GM18498 (cell line): ENCODE data around the gene KIF2C.
"Not testable (repeated sequence)": the region's sequence is repeated elsewhere in the genome, so short reads cannot be mapped to it uniquely, and the experiment has no call there.

ENCODE experiments used
- ATAC-seq: cut with Tn5 transposase; IDR thresholded peaks from one replicate; pipeline ENCODE4 v1.9.1; 2021; ENCODE audit warnings: mild to moderate bottlenecking, moderate library complexity; ENCODE audit not compliant: unreplicated experiment

Gene KIF2C

DNA sequence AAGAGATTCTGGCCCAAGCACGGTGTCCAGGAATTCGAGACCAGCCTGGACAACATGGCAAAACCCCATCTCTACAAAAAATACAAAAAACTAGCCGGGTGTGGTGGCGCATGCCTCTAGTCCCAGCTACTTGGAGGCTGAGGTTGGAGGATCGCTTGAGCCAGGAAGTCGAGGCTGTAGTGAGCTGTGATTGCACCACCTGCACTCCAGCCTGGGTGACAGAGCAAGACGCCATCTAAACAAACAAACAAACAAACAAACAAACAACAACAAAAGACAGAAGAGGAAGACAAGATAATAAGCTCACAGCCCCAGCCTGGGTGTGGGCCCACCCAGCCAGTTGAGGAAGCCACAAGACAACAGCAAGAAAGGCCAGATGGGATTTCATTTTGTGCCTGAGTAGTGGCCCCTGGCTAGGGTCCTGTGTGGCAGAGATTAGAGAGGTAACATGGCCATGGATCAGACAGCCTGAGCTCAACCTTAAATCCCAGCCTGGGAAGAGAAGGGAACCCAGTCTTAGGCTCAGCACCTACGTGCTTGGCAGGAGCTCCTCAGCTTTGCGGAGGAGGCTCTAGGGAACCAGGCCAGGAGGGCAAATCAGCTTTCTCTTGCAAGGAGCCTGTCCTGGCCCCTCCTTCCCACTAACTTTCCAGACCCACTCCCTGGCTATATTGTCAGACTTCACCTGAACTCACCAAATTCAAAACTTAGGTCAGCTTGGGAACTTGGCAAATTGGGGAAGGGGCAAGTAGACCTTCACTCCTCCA lies 53.3 kb downstream of the KIF2C start:
- no peak for ATAC-seq

- ATAC-seq, result not testable (repeated sequence)
Measured at GRCh38 chr1:44797886-44798285, 58.2 kb downstream of the KIF2C start.

GRCh38 chr1:44798481-44799365 lies 59.1 kb downstream of the KIF2C start:
- ATAC-seq, result no peak

DNA sequence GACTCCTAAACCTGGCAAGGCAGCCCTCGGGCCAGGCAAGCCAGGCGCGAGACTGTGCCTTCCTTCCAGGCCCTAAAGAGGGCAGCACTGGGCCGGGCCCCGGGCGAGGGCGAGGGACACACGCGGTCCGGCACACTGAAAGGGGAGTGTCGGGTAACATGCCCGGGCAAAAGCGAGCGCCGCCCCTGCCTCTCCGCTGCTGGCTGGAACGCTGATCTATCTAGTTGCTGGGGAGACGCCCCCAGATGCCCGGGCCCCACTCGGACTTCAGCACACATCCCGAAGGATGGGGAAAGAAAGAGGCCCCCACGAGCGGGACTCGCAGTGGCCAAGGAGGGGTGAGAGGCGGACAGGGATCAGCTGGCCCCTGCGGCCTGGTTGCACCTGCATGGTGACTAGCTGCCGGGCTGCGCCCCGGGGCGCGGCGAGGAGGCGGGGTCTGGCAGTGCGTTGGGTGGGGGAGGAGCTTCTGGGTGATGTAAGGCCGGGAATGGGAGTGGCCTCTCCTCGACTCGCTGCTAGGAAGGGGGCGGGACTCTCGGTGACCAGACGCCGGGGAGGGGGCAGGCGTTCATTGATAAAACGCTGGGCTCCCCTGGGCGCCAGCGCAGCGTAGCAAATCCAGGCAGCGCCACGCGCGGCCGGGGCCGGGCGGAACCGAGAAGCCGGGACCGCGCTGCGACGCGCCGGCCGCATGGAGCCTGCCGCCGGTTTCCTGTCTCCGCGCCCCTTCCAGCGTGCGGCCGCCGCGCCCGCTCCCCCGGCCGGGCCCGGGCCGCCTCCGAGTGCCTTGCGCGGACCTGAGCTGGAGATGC lies 60.3 kb downstream of the KIF2C start, which contains the start of gene PLK3:
TSS of gene PLK3 (plus strand) at position 608 of the 815 bp plus-strand sequence. CDS start at position 695, 87 bp downstream.
- peak; percentile 85 for ATAC-seq

DNA sequence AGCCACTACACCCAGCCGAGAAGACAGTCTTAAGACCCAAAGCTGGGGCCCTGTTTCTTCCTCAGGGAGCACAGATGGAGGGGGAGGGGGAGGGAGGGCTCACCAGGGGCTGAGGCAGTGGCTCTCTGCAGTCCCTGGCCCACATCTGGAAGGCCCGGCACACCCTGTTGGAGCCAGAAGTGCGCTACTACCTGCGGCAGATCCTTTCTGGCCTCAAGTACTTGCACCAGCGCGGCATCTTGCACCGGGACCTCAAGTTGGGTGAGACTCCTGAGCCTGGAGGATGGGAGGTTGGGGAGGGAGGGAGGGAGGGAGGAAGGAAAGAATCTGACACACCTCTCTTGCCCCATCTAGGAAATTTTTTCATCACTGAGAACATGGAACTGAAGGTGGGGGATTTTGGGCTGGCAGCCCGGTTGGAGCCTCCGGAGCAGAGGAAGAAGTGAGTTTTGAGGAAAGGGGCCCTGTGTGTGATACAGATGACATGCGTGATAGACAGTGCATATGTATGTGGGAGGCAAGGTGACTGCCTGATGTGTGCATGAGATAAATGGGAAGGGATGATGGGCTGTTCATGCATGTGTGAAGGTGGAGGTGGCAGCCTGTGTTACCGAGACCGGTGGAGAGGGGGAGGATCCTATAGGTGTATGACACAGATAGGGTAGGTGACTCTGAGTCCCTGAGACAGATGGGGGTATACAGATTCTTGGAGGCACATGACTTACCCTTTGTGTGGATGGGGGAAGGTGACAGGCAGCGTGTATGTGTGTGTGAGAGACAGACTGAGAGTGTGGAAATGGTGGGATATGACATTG lies 62.1 kb downstream of the KIF2C start:
- ATAC-seq, result no peak

DNA sequence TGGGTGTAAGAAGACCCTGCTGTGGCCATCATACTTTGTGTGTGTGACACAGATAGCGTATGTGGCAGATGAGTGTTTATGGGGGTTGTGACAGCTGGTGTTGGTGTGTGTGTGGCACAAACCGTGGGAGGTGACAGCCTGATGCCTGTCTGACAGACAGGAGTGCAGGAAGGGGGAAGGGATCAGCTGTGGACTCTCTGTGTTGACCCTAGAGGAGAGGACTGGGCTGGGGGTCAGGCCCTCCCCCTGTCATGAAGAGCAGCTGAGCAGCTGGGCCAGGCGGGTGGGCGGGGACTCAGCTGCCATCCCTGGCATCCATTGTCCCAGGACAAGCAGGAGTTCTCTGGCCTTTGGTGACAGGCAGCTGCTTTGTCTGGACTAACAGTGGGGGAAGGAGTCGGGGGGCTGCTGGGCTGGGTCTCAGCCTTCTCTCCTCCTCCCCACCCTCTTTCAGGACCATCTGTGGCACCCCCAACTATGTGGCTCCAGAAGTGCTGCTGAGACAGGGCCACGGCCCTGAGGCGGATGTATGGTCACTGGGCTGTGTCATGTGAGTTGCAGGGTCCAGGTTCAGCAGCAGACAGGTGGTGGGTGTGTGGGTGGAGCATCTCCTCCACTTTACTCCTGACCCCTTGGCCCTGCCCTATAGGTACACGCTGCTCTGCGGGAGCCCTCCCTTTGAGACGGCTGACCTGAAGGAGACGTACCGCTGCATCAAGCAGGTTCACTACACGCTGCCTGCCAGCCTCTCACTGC lies 62.8 kb downstream of the KIF2C start:
- no peak for ATAC-seq

DNA sequence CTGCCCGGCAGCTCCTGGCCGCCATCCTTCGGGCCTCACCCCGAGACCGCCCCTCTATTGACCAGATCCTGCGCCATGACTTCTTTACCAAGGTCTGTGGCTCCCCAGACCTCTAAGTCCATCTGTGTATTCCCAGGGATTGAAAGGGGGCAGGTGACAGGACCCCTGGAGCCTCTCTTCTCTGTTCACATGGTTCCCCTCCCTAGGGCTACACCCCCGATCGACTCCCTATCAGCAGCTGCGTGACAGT lies 63.4 kb downstream of the KIF2C start:
- ATAC-seq, result no peak

- ATAC-seq, result no peak
Measured at GRCh38 chr1:44803312-44804095, 63.9 kb downstream of the KIF2C start.

GRCh38 chr1:44805311-44806024 lies 65.8 kb downstream of the KIF2C start:
- no peak for ATAC-seq

GRCh38 chr1:44806025-44806703 lies 66.5 kb downstream of the KIF2C start:
- no peak for ATAC-seq

DNA sequence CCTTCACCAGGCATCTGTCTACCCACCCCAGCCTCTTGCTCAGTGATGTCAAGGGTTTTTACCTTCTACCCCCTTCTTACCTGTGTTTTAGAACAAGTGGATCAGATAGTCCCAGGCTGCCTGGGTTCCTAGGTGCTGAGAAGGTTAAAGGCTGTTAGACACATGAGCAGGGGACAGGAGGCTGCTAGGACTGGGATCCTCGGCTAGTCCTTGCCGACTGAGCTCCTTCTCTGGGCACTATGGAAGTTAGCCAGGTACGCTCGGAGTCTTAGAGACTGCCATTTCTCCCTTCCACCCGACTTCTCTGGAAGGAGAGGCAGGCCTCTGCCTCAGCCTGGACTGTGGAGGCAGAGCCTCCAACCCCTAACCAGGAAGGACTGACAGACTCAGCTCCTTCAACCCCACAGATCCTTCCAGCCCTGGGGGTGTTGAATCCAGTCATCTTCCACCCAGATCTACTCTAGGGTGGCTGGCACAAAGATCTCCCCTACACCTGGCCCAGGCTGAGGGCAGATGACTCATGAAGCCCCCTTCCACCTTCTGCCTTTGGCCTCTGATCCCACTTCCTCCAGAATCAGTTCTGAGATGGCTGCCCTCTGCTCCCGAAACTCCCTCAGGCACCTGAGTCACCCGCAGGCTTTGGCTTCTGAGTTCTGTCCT lies 67.2 kb downstream of the KIF2C start, which contains the start of gene DYNLT4:
TSS of gene DYNLT4 (minus strand) at position 648 of the 660 bp plus-strand sequence. CDS start 683 bp downstream, outside the sequence.
- no peak for ATAC-seq

DNA sequence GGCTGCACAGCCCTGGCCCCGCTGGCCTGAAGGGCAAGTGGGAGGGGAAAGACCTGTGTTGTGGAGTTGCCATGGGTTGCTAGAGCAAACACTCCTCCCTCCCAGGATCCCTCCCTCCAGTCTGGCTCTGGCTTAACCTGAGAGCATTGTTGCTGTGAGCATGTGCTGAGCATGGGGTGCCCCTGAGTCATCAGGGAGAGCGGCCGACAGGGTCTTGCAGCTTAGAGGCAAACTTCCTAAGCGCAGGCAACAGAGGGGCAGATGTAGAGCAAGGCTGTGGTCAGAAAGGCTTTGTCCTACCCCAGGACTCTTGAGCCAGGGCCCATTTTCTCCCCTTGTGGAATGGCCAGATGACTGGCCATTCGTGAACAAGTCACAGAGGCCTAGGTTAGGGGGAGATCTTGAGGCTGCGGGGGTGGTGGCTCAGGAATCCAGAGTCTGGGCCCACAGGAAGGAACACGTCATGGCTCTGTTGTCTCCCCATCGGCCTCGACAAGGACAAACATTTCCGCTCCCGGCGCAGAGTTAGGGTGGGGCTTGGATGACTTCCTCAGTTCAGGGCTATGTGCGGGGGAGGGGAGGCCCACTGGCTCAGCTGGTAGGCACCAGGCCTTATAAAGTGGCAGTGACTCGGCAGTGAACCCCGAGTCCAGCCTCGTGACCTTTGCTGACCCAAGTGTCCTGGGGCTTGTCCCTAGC lies 67.9 kb downstream of the KIF2C start:
- no peak for ATAC-seq

GRCh38 chr1:44808063-44808937 lies 68.7 kb downstream of the KIF2C start, which contains the start of gene BTBD19:
TSS of gene BTBD19 (plus strand) at chr1:44808523. CDS start at chr1:44808821, 298 bp downstream.
- no peak for ATAC-seq

DNA sequence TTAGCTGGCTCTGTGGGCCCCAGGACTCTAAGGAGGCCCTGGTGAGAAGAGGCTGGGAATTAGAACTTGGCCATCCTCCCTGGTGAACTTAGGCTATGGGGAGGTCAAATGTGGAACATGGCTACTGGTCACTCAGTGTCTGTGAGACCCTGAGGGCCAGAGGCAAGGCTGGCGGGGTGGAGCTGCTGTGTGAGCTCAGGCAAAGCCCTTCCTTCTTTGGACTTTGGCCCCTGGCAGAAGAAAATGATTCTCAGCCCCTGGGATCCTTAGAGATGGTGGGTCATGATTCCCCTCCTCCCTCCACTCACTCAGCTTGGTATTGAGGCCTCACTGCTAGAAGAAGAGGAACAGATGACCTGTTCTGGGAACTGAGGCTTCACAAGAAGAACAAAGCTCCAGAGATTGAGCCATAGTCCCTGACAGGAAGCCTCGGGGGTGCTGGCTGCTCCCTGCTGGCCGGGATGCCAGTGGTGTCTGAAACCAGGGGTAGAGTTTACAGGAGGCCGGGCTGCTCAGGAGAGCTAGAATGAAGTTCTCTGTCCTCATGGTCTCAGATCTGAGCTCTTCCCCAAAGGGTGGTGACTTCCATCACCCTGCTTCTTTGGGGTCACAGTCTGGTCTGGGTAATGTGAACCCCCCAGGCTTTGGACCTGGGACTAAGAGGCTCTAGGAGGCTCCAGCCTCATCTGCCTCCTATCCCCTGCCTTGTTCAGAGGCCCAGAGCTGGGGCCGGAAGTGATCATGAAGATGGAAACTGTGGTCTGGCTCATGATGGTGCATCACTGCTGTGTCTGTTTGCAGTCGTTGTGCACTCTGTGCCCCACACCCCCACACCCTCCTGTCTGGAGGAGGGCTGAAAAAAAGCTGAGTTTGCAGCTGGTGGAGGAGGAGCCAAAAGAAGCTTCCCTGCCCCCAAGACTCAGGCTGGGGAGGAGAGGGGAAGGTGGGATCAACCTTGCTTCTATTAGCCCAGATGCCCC lies 69.6 kb downstream of the KIF2C start:
- ATAC-seq, result peak; percentile 44
